ENCODE measurements around the gene GBX2.

- TF ChIP-seq REST (IDR thresholded peaks at IDR 0.05; ENCODE audit: insufficient read depth in 1 of 2, low read depth in 2 of 2, low read length in 2 of 2), result no peak
- TF ChIP-seq TAF1 (IDR thresholded peaks at IDR 0.05; ENCODE audit: borderline replicate concordance, insufficient read depth, low read length), result no peak
- no peak for TF ChIP-seq POLR2AphosphoS5 (IDR thresholded peaks at IDR 0.05; ENCODE audit: low read depth, low read length)
Observed at GRCh38 chr2:236207472-236207871, 39.3 kb upstream of the GBX2 start.

Measured in PFSK-1 (cell line).